Hepatocyte (in vitro differentiated cells): ENCODE results near the gene STS.

ENCODE experiments used
- CTCF ChIP-seq: fragments of 200-600 bp; sonication (generic); IDR thresholded peaks from 2 replicates; pipeline ENCODE4 v1.5.1; 2016; ENCODE audit warnings: antibody characterized with exemption, mild to moderate bottlenecking; ENCODE audit not compliant: poor library complexity
- EZH2 ChIP-seq: fragments of 200-600 bp; sonication (generic); IDR thresholded peaks from 2 replicates; pipeline ENCODE4 v1.6.1; 2016; ENCODE audit warnings: antibody characterized with exemption, mild to moderate bottlenecking, borderline replicate concordance

GRCh38 chrX:7112071-7112470 is 35.4 kb upstream of the STS start:
- TF ChIP-seq CTCF, result no peak
- no peak for TF ChIP-seq EZH2
